ENCODE measurements around the gene HS6ST2. TPM values are rescaled to one million over a fixed set of nuclear protein-coding genes. Genes with fewer than 3 reads are reported as not detected.

The HS6ST2 gene
- total and polyA plus RNA-seq, 9 of the 15 experiments (the other 6 are each of a cell fraction or from before 2014, with no cell fraction given): not detected

DNA sequence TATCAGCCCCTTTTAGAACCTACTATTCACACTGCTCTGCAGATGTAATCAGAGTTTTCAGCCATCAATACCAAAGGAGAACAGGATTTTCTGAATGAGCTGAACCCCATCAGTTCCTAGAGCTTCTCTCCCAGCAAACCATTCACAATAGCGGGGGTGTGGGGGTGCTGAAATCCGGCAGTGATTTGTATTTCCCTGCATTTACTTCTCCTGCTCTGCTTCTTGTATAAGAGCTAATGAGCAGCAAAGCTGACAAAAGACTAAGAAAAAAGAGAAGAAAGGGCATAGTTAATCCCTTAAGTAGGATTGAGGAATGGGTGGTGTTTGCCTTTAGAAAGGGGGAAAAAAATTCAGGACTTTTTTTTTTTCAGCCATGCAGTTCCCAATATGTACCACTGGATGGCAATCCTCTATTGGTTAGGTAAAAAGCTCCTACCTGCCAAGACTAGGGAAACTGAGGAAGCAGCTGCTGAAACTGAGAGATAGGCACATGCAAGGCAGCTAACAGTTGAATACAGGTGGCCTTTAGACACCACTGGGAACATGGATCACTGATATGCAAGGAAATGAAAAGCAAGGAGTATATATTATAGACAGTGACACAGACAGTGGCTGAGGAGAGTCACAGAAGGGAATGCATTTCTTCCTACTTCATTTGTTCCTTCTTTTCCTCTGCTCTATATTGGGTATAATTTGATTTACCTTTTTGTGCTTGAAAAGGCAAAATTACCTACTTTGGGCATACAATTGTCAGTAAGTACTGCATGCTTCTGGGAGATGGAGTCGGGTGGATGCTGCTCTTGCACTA lies 217.9 kb downstream of the HS6ST2 start:
- DNase-seq (ENCODE audit: extremely low read depth in 1 of 4, low spot score in 3 of 4) (peak in 2 of 4 experiments; percentile 19 to 27), FAIRE-seq (no peak), ATAC-seq (no peak)
- Histone ChIP-seq H3K4me1 (replicated peaks in 1 of 2; ENCODE audit: control insufficient read depth in 2 of 2, insufficient read depth in 2 of 2, low read length in 2 of 2) (no peaks in the 10 kb centered on the region), H4K20me1 (replicated peaks; ENCODE audit: control insufficient read depth, insufficient read depth, low read length) (no peaks in the 10 kb centered on the region), H3K9me1 (ENCODE audit: control insufficient read depth, insufficient read depth, low read length) (no peaks in the 10 kb centered on the region), H3K9me3 (replicated peaks; ENCODE audit: control insufficient read depth, insufficient read depth, low read depth, low read length) (no peaks in the 10 kb centered on the region), H3K9ac (ENCODE audit: insufficient read depth in 1 of 2, low read depth in 2 of 2, low read length in 2 of 2) (no peak overlapping the region), H3K79me2 (ENCODE audit: control insufficient read depth, insufficient read depth, low read length) (no peaks in the 10 kb centered on the region), H3K36me3 (ENCODE audit: control insufficient read depth, insufficient read depth, low read length) (no peaks in the 10 kb centered on the region), H3K4me3 (no peak overlapping the region), H3K27ac (ENCODE audit: extremely low read depth, low read depth, low read length) (no peak overlapping the region), H3K27me3 (ENCODE audit: control insufficient read depth in 2 of 2, insufficient read depth in 2 of 2, low read length in 2 of 2) (no peaks in the 10 kb centered on the region), H2AFZ (ENCODE audit: low read depth, low read length) (no peak overlapping the region), H3K4me2 (ENCODE audit: insufficient read depth, low read length) (no peak overlapping the region)
- in situ Hi-C loops (cut with MboI): no loop called here
- intact Hi-C loops (cut with micrococcal nuclease): loop anchor here (5.0 kb wide), 2 partner anchors 432 to 932 kb away; no protein-coding TSS in a partner anchor
- 0% methylated on average over 3 of the region's 3 CpGs for WGBS (ENCODE audit: insufficient coverage, low coverage, missing lambda C conversion rate)
- no TSS peak for BruUV-seq (replicated peaks)
- ChIA-PET CTCF (ENCODE audit: low intra/inter-chr PET ratio) (interaction anchor here (0.6 to 0.7 kb wide), 2 partner anchors 127 to 483 kb away, joined by 3 to 4 read pairs; no protein-coding TSS in a partner anchor), POLR2A (no interaction called here)
- TF ChIP-seq, protein P1, sequence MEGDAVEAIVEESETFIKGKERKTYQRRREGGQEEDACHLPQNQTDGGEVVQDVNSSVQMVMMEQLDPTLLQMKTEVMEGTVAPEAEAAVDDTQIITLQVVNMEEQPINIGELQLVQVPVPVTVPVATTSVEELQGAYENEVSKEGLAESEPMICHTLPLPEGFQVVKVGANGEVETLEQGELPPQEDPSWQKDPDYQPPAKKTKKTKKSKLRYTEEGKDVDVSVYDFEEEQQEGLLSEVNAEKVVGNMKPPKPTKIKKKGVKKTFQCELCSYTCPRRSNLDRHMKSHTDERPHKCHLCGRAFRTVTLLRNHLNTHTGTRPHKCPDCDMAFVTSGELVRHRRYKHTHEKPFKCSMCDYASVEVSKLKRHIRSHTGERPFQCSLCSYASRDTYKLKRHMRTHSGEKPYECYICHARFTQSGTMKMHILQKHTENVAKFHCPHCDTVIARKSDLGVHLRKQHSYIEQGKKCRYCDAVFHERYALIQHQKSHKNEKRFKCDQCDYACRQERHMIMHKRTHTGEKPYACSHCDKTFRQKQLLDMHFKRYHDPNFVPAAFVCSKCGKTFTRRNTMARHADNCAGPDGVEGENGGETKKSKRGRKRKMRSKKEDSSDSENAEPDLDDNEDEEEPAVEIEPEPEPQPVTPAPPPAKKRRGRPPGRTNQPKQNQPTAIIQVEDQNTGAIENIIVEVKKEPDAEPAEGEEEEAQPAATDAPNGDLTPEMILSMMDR (IDR thresholded peaks at IDR 0.05 in 2 of 3, conservative IDR thresholded peaks at IDR 0.05 in 1 of 3; ENCODE audit: insufficient read depth in 2 of 3, low read depth in 1 of 3, low read length in 3 of 3): peak; percentile 45 to 54 (median 50)
- peak; percentile 67 for TF ChIP-seq ZNF384 (IDR thresholded peaks at IDR 0.05; ENCODE audit: low read depth, low read length)
- peak; percentile 14 to 46; a peak in 2 of 4 replicates for TF ChIP-seq RAD21 (CRISPR knock-in tag; conservative IDR thresholded peaks at IDR 0.05 in 1 of 2, IDR thresholded peaks at IDR 0.05 in 1 of 2)
- no peak for TF ChIP-seq RFX1 (IDR thresholded peaks at IDR 0.05)

All from K562 (cell line).